Breast epithelium (tissue), 4 donors: Measurements from ENCODE around the gene TMEM270. TPM values are rescaled to one million over a fixed set of nuclear protein-coding genes. Genes with fewer than 3 reads are reported as not detected.

Experiments
- DNase-seq, 2 donors: peaks; one replicate each; pipeline ENCODE4 v3.0.0-alpha.2; 2019; ENCODE audit warnings: low spot score in 2 of 2
- H3K27ac ChIP-seq, 2 donors: fragments of 200-600 bp; sonication (generic) in 1 of 2; one replicate each; pipeline ENCODE4 v1.5.1; 2016 to 2019; ENCODE audit warnings: mild to moderate bottlenecking in 1 of 2
- H3K27me3 ChIP-seq, 2 donors: fragments of 200-600 bp; sonication (generic) in 1 of 2; one replicate each; pipeline versions ENCODE4 v1.5.1 to v1.6.0; 2017 to 2019; ENCODE audit warnings: control low read depth in 1 of 2, mild to moderate bottlenecking in 1 of 2
- H3K36me3 ChIP-seq: fragments of 200-600 bp; one replicate; pipeline ENCODE4 v1.5.1; 2019
- H3K4me1 ChIP-seq, 2 donors: fragments of 200-600 bp; sonication (generic); one replicate each; pipeline ENCODE4 v1.5.1; 2016 to 2019; ENCODE audit warnings: control low read depth in 1 of 2
- H3K4me3 ChIP-seq, 3 donors: fragments of 200-600 bp; sonication (generic); 1 replicate in 2 of 3; 2 replicates in 1 of 3; pipeline ENCODE4 v1.5.1; 2016 to 2019; ENCODE audit warnings: mild to moderate bottlenecking in 3 of 3, moderate library complexity in 2 of 3
- H3K9me3 ChIP-seq, 2 donors: fragments of 200-600 bp; sonication (generic) in 1 of 2; one replicate each; pipeline ENCODE4 v1.5.1; 2016 to 2019; ENCODE audit warnings: control low read depth in 1 of 2
- POLR2A ChIP-seq: fragments of 450-650 bp; IDR thresholded peaks from one replicate; pipeline ENCODE4 v1.6.1; 2016; ENCODE audit warnings: antibody characterized with exemption, mild to moderate bottlenecking, moderate library complexity
- POLR2AphosphoS5 ChIP-seq, 3 donors: sonication (generic); formaldehyde crosslinking; IDR thresholded peaks; one replicate each; pipeline ENCODE4 v1.6.1; 2017; ENCODE audit warnings: antibody characterized with exemption in 3 of 3
- intact Hi-C: fragments of 100-400 bp; cut with DNase I; formaldehyde crosslinking; loops from one replicate; pipeline ENCODE4 v1.15.1; 2023; ENCODE audit warnings: low total_unique reads
- total RNA-seq, 3 donors: library from RNA; depleted of rRNA; stranded (reverse); fragments of >200 nt; gene quantifications; one replicate each; pipeline ENCODE4 v1.1.0, GENCODE V29; 2016
- TF ChIP-seq, protein P1 (sequence below), 3 donors: fragments of 450-650 bp; IDR thresholded peaks; one replicate each; pipeline ENCODE4 v1.5.1; 2016 to 2017; ENCODE audit warnings: antibody characterized with exemption in 3 of 3, mild to moderate bottlenecking in 3 of 3, moderate library complexity in 3 of 3

TMEM270 gene
- total RNA-seq, 3 donors from 2014 or later: not detected

DNA sequence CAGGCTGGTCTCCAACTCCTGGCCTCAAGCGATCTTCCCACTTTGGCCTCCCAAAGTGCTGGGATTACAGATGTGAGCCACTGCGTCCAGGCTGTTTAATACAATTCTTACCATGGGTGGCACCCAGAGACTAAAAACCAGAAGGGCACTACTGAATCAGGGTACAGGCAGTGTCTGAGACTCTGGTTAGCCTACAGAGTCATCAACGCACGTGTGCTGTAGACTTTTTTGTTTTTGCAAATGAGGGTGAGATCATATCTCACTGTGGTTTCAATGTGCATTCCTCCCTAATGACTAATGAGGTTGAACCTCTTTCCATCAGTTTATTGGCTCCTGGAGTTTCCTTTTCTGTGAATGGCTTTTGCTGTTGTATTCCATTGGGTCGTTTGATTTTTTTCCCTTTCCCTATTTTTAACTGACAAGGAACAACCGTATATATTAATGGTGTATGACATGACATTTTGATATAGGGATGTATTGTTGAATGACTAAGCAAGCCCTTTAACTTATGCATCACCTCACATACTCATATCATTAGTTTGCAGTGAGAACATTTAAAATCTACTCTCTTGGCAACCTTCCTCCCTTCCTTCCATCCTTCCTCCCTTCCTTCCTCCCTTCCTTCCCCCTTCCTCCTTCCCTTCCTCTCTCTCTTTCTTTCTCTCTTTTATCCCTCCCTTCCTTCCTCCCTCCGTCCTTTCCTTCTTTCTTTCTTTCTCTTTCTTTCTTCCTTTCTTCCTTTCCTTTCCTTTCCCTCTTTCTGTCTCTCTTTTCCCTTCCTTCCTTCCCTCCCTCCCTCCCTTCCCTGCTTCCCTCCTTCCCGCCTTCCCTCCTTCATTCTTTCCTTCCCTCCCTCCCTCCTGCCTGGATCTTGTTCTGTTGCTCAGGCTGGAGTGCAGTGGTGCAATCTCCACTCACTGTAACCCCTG lies 9.3 kb upstream of the TMEM270 start:
- Histone ChIP-seq H3K4me3 (peak overlapping the region in 1 of 3 donors; percentile 8), H3K36me3 (no peaks in the 10 kb centered on the region), H3K4me1 (peaks cover 0 to 4% of the 10 kb centered on the region in 2 donors), H3K27ac (peak overlapping the region; percentile 86 to 96), H3K27me3 (no peaks in the 10 kb centered on the region), H3K9me3 (no peaks in the 10 kb centered on the region)
- intact Hi-C loops: loop anchor here (10.0 kb wide), 1 partner anchor 227 kb away; the partner anchor contains the start of gene MLXIPL
- DNase-seq: no peak
- TF ChIP-seq, protein P1, sequence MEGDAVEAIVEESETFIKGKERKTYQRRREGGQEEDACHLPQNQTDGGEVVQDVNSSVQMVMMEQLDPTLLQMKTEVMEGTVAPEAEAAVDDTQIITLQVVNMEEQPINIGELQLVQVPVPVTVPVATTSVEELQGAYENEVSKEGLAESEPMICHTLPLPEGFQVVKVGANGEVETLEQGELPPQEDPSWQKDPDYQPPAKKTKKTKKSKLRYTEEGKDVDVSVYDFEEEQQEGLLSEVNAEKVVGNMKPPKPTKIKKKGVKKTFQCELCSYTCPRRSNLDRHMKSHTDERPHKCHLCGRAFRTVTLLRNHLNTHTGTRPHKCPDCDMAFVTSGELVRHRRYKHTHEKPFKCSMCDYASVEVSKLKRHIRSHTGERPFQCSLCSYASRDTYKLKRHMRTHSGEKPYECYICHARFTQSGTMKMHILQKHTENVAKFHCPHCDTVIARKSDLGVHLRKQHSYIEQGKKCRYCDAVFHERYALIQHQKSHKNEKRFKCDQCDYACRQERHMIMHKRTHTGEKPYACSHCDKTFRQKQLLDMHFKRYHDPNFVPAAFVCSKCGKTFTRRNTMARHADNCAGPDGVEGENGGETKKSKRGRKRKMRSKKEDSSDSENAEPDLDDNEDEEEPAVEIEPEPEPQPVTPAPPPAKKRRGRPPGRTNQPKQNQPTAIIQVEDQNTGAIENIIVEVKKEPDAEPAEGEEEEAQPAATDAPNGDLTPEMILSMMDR (IDR thresholded peaks at IDR 0.05): no peak
- TF ChIP-seq POLR2AphosphoS5 (IDR thresholded peaks at IDR 0.05): peak; percentile 6 to 80 (median 31)
- no peak for TF ChIP-seq POLR2A

DNA sequence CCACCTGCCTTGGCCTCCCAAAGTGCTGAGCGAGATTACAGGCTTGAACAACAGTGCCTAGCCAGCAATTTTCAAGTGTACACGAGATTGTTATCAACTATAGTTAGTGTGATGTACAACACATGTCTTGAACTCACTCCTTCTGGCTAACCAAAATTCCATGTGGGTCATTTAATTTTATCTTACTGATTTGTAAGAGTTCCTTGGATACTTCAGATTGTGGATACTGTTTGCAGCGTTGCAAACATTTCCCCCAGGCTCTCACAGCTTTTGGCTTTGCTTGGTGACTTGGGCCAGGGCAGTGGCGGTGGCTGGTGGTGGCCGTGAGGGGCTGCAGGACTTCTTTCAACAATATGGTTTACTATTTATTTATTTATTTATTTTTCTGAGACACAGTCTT lies 8.5 kb upstream of the TMEM270 start:
- Histone ChIP-seq H3K9me3 (no peaks in the 10 kb centered on the region), H3K4me1 (peaks cover 0 to 4% of the 10 kb centered on the region in 2 donors), H3K36me3 (no peaks in the 10 kb centered on the region), H3K27ac (peak overlapping the region in 1 of 2 donors; percentile 86), H3K27me3 (no peaks in the 10 kb centered on the region), H3K4me3 (no peak overlapping the region)
- intact Hi-C loops: loop anchor here (10.0 kb wide), 1 partner anchor 228 kb away; the partner anchor contains the start of gene MLXIPL
- TF ChIP-seq, protein P1 (IDR thresholded peaks at IDR 0.05): no peak
- no peak for TF ChIP-seq POLR2AphosphoS5 (IDR thresholded peaks at IDR 0.05)
- no peak for TF ChIP-seq POLR2A
- no peak for DNase-seq

DNA sequence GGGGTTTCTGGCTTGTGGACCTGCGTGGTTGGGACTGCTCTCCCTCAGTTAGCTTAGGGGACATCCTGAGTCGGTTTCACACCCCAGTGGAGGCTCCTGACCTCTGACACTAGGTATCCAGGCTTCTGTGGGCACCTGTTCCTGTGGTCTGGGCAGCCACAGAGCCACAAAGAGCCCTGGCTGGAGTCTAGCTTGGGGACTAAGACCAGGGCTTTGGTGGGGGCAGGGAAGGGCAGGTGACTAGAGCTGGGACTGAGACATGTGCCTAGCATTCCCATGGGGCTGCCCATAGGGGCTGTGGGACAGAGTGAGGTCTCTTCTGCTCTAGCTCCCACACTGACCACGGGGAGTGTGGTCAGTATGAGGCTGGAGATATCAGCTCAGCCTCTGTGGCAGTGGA lies 4.0 kb upstream of the TMEM270 start:
- Histone ChIP-seq H3K36me3 (no peaks in the 10 kb centered on the region), H3K9me3 (no peaks in the 10 kb centered on the region), H3K27me3 (no peaks in the 10 kb centered on the region), H3K27ac (no peak overlapping the region), H3K4me3 (no peak overlapping the region), H3K4me1 (peaks cover 0 to 4% of the 10 kb centered on the region in 2 donors)
- TF ChIP-seq POLR2A: no peak
- no peak for TF ChIP-seq POLR2AphosphoS5 (IDR thresholded peaks at IDR 0.05)
- TF ChIP-seq, protein P1 (IDR thresholded peaks at IDR 0.05): no peak
- intact Hi-C loops: loop anchor here (10.0 kb wide), 1 partner anchor 232 kb away; the partner anchor contains the start of gene MLXIPL
- no peak for DNase-seq

DNA sequence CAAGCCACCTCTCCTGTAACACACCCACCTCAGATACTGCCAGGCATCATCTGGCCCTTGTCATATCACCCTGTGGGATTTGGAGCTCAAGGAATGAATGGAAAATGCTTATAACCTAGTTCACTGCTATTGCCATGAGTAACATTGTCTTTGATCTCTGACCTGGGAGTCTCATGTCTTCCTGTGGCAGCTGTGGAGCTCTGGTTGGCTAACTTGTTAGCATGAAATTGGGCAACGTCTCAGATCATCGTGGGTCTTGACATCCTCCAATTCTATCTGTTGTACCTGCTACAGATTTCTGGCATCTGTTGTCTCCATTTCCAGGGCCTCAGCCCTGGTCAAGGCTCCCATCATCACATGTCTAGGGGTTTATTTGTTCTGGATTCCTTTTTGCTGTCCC lies 2.2 kb upstream of the TMEM270 start:
- Histone ChIP-seq H3K9me3 (no peaks in the 10 kb centered on the region), H3K36me3 (no peaks in the 10 kb centered on the region), H3K27me3 (no peaks in the 10 kb centered on the region), H3K27ac (no peak overlapping the region), H3K4me3 (no peak overlapping the region), H3K4me1 (peaks cover 0 to 4% of the 10 kb centered on the region in 2 donors)
- no peak for DNase-seq
- intact Hi-C loops: loop anchor here (10.0 kb wide), 1 partner anchor 234 kb away; the partner anchor contains the start of gene MLXIPL
- TF ChIP-seq POLR2A (no peak), POLR2AphosphoS5 (IDR thresholded peaks at IDR 0.05) (no peak)
- TF ChIP-seq, protein P1 (IDR thresholded peaks at IDR 0.05): no peak

DNA sequence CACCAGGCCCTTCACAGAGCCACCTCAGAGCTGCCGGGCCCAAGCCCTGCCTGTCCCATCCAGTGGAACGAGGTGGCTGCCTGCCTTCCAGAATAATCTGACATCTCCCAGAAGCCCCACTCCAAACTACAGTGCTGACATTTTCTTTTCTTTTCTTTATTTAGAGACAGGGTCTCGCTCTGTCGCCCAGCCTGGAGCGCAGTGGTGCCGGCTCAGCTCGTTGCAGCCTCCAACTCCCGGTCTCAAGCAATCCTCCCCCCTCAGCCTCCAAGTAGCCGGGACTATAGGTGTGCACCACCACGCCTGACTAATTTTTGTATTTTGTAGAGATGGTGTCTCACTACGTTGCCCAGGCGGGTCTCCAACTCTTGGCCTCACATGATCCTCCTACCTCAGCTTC lies 346 bp downstream of the TMEM270 start:
- DNase-seq: no peak
- H3K4me3 ChIP-seq: no peak overlapping the region
- H3K27ac ChIP-seq: no peak overlapping the region
- TF ChIP-seq POLR2AphosphoS5 (IDR thresholded peaks at IDR 0.05): no peak
- TF ChIP-seq, protein P1 (IDR thresholded peaks at IDR 0.05): no peak
- TF ChIP-seq POLR2A: no peak
- H3K4me1 ChIP-seq: no peaks in the 10 kb centered on the region
- no peaks in the 10 kb centered on the region for H3K27me3 ChIP-seq
- H3K9me3 ChIP-seq: no peaks in the 10 kb centered on the region
- H3K36me3 ChIP-seq: no peaks in the 10 kb centered on the region
- intact Hi-C loops: no loop called here
